H1 (cell line): ENCODE results near the gene NOTCH2. TPM values are rescaled to one million over a fixed set of nuclear protein-coding genes. Genes with fewer than 3 reads are reported as not detected.
"Not testable (repeated sequence)": the region's sequence is repeated elsewhere in the genome, so short reads cannot be mapped to it uniquely, and the experiment has no call there.

ENCODE experiments used
- CTCF ChIA-PET: fragments of 300-600 bp; sonication (Branson Sonifier 250); formaldehyde crosslinking; loops from one replicate; lab custom pipeline; 2021; ENCODE audit not compliant: partially characterized antibody; lab: Charles Lee
- POLR2A ChIA-PET: fragments of 300-600 bp; sonication (Branson Sonifier 250); formaldehyde crosslinking; loops from one replicate; lab custom pipeline; 2021; ENCODE audit warnings: inconsistent platforms; ENCODE audit not compliant: partially characterized antibody; lab: Charles Lee
- DNase-seq, 2 experiments: peaks; one replicate each; pipeline versions ENCODE4 v3.0.0 to v3.0.0-alpha.2; 2010 to 2022; ENCODE audit warnings: low spot score in 2 of 2, low read depth in 1 of 2, mixed read lengths in 1 of 2
- FAIRE-seq: peaks from 2 replicates; lab custom pipeline; 2011; peaks lifted over from hg19 to GRCh38; lab: Jason Lieb, UNC
- H2AFZ ChIP-seq: 2 replicates; pipeline ENCODE4 v1.8.1; 2012; ENCODE audit warnings: low read length, inconsistent platforms
- H2AK5ac ChIP-seq: 2 replicates; pipeline ENCODE4 v1.6.1; 2013; ENCODE audit warnings: low read depth, low read length
- H2BK120ac ChIP-seq: replicated peaks from 2 replicates; pipeline ENCODE3; 2013; ENCODE audit warnings: low read depth, low read length, inconsistent platforms
- H2BK12ac ChIP-seq: 2 replicates; pipeline ENCODE4 v1.6.1; 2013; ENCODE audit warnings: low read depth, low read length
- H2BK15ac ChIP-seq: 2 replicates; pipeline ENCODE4 v1.6.1; 2013; ENCODE audit warnings: low read length
- H2BK20ac ChIP-seq: 2 replicates; pipeline ENCODE4 v1.6.1; 2013; ENCODE audit warnings: low read length
- H2BK5ac ChIP-seq: 2 replicates; pipeline ENCODE4 v1.6.1; 2013; ENCODE audit warnings: low read depth, low read length
- H3K14ac ChIP-seq: 2 replicates; pipeline ENCODE4 v1.6.1; 2013; ENCODE audit warnings: inconsistent platforms; ENCODE audit not compliant: insufficient read length
- H3K18ac ChIP-seq: 2 replicates; pipeline ENCODE4 v1.6.1; 2013; ENCODE audit warnings: low read length; ENCODE audit errors: extremely low read depth
- H3K23ac ChIP-seq: 2 replicates; pipeline ENCODE4 v1.6.1; 2013; ENCODE audit warnings: inconsistent platforms; ENCODE audit not compliant: insufficient read length
- H3K23me2 ChIP-seq: 2 replicates; pipeline ENCODE4 v1.6.1; 2013; ENCODE audit warnings: low read depth, low read length
- H3K27ac ChIP-seq: 2 replicates; pipeline ENCODE4 v1.6.1; 2011; ENCODE audit warnings: low read depth, low read length, inconsistent platforms
- H3K27me3 ChIP-seq, 4 experiments: replicated peaks in 1 of 4; 1 replicate in 1 of 4; 2 replicates in 3 of 4; pipeline versions ENCODE4 v1.6.1 to v1.8.1; 2011 to 2013; ENCODE audit warnings: low read length in 3 of 4, mild to moderate bottlenecking in 3 of 4, inconsistent platforms in 2 of 4, mixed read lengths in 2 of 4, moderate library complexity in 1 of 4; ENCODE audit not compliant: control insufficient read depth in 3 of 4, insufficient read depth in 3 of 4; ENCODE audit errors: extremely low read depth in 1 of 4
- H3K36me3 ChIP-seq, 4 experiments: 2 replicates each; pipeline versions ENCODE4 v1.6.1 to v1.8.1; 2011 to 2013; ENCODE audit warnings: mild to moderate bottlenecking in 4 of 4, low read length in 3 of 4, moderate library complexity in 2 of 4, control low read depth in 1 of 4, inconsistent platforms in 1 of 4; ENCODE audit not compliant: insufficient read depth in 4 of 4, control insufficient read depth in 2 of 4
- H3K4ac ChIP-seq: replicated peaks from 2 replicates; pipeline ENCODE3; 2013; ENCODE audit warnings: low read length, low read depth, mixed read lengths, inconsistent platforms; ENCODE audit not compliant: insufficient read length
- H3K4me1 ChIP-seq, 4 experiments: replicated peaks in 1 of 4; 1 replicate in 1 of 4; 2 replicates in 3 of 4; pipeline versions ENCODE4 v1.6.1 to v1.8.1; 2011 to 2013; ENCODE audit warnings: low read length in 3 of 4, inconsistent platforms in 2 of 4, mixed read lengths in 1 of 4; ENCODE audit not compliant: insufficient read depth in 4 of 4, control insufficient read depth in 3 of 4
- H3K4me2 ChIP-seq, 2 experiments: 2 replicates each; pipeline versions ENCODE4 v1.6.1 to v1.8.1; 2011 to 2013; ENCODE audit warnings: low read depth in 2 of 2, low read length in 2 of 2, control low read depth in 1 of 2, inconsistent platforms in 1 of 2, mild to moderate bottlenecking in 1 of 2; ENCODE audit not compliant: insufficient read depth in 1 of 2
- H3K4me3 ChIP-seq, 4 experiments: fragments of 200-600, 300-600 bp in 1 of 4; sonication (generic), shearing (Covaris generic), sonication (Bioruptor Twin) in 1 of 4; 2 replicates each; pipeline versions ENCODE4 v1.5.1 to v1.8.1; 2011 to 2016; ENCODE audit warnings: low read length in 4 of 4, low read depth in 3 of 4, control low read depth in 2 of 4, inconsistent platforms in 2 of 4, mild to moderate bottlenecking in 2 of 4, mixed read lengths in 1 of 4, moderate library complexity in 1 of 4; ENCODE audit not compliant: insufficient read depth in 2 of 4; ENCODE audit errors: extremely low read depth in 1 of 4
- H3K56ac ChIP-seq: replicated peaks from 2 replicates; pipeline ENCODE3; 2013; ENCODE audit warnings: low read depth, mild to moderate bottlenecking, mixed read lengths, low read length, inconsistent platforms; ENCODE audit not compliant: insufficient read length
- H3K79me1 ChIP-seq: 2 replicates; pipeline ENCODE4 v1.6.1; 2013; ENCODE audit warnings: low read depth, low read length, control low read depth
- H3K79me2 ChIP-seq, 2 experiments: 2 replicates each; pipeline versions ENCODE4 v1.6.1 to v1.8.1; 2012 to 2013; ENCODE audit warnings: low read length in 2 of 2, mild to moderate bottlenecking in 2 of 2, inconsistent platforms in 1 of 2; ENCODE audit not compliant: insufficient read depth in 2 of 2, control insufficient read depth in 1 of 2
- H3K9ac ChIP-seq, 4 experiments: replicated peaks in 1 of 4; 1 replicate in 1 of 4; 2 replicates in 3 of 4; pipeline versions ENCODE4 v1.6.1 to v1.8.1; 2011 to 2013; ENCODE audit warnings: low read depth in 3 of 4, low read length in 3 of 4, control low read depth in 2 of 4, mild to moderate bottlenecking in 2 of 4, moderate library complexity in 2 of 4, inconsistent platforms in 1 of 4; ENCODE audit errors: extremely low read depth in 1 of 4
- H3K9me3 ChIP-seq, 2 experiments: 2 replicates each; pipeline versions ENCODE4 v1.6.1 to v1.8.1; 2012 to 2013; ENCODE audit warnings: mild to moderate bottlenecking in 2 of 2, moderate library complexity in 2 of 2, control low read depth in 1 of 2, inconsistent platforms in 1 of 2, low read depth in 1 of 2, low read length in 1 of 2, mixed read lengths in 1 of 2; ENCODE audit not compliant: insufficient read depth in 2 of 2
- H4K20me1 ChIP-seq, 2 experiments: replicated peaks in 1 of 2; 2 replicates each; pipeline versions ENCODE3 to v1.8.1; 2011 to 2013; ENCODE audit warnings: inconsistent platforms in 2 of 2, low read length in 2 of 2, mild to moderate bottlenecking in 1 of 2; ENCODE audit not compliant: insufficient read depth in 2 of 2, control insufficient read depth in 1 of 2
- H4K5ac ChIP-seq: 2 replicates; pipeline ENCODE4 v1.6.1; 2013; ENCODE audit warnings: low read length, low read depth, mixed read lengths, inconsistent platforms; ENCODE audit not compliant: insufficient read length
- H4K8ac ChIP-seq: 2 replicates; pipeline ENCODE4 v1.8.0; 2013; ENCODE audit warnings: mild to moderate bottlenecking, moderate library complexity, low read length, inconsistent platforms; ENCODE audit not compliant: insufficient read depth; ENCODE audit errors: extremely low read depth
- H4K91ac ChIP-seq: replicated peaks from 2 replicates; pipeline ENCODE3; 2013; ENCODE audit warnings: low read length, mixed read lengths, inconsistent platforms; ENCODE audit not compliant: insufficient read length
- WGBS, 2 experiments: shearing (Covaris generic) in 1 of 2; methylation state at CpG; one replicate each; pipeline versions ENCODE4 v1.1.6 to v1.1.7; 2013 to 2015; ENCODE audit warnings: low lambda C conversion rate in 2 of 2, mixed read lengths in 2 of 2, inconsistent platforms in 1 of 2, low coverage in 1 of 2, missing lambda C conversion rate in 1 of 2; ENCODE audit not compliant: insufficient replicate concordance in 2 of 2, insufficient coverage in 1 of 2, insufficient read length in 1 of 2; ENCODE audit errors: extremely low coverage in 1 of 2, missing lambda C conversion rate in 1 of 2; 5-methylcytosine and 5-hydroxymethylcytosine counted together
- polyA plus RNA-seq, 7 experiments: library from polyadenylated mRNA; depleted of rRNA in 3 of 7; stranded (reverse) in 5 of 7; unstranded in 2 of 7; fragments of >200 nt in 5 of 7; fragments of 200-250 nt in 2 of 7; gene quantifications; 1 replicate in 5 of 7; 2 replicates in 1 of 7; 4 replicates in 1 of 7; pipeline versions ENCODE4 v1.2.1 to v1.2.3, GENCODE V29; 2011 to 2013; ENCODE audit warnings: missing spikeins in 2 of 7, mixed read lengths in 2 of 7
- total RNA-seq: library from RNA; stranded (reverse); fragmentation: NEBNext Ultra II Directional; extraction: Animal tissue kit (Norgen Biotek cat#: 25700); gene quantifications from 2 replicates; pipeline ENCODE4 v1.2.1, GENCODE V29; 2021

Gene NOTCH2
- total and polyA plus RNA-seq, 2 of the 8 experiments (the other 6 are each of a cell fraction or from before 2014, with no cell fraction given): 17.7 to 63.0 TPM

- H2AK5ac ChIP-seq, H3K4me2 ChIP-seq, H3K27me3 ChIP-seq, H4K8ac ChIP-seq, H2AFZ ChIP-seq, H3K18ac ChIP-seq, H3K9ac ChIP-seq, H3K56ac ChIP-seq, H3K4ac ChIP-seq, H3K14ac ChIP-seq, POLR2A ChIA-PET, H3K79me1 ChIP-seq, H2BK12ac ChIP-seq, H3K23ac ChIP-seq, H4K91ac ChIP-seq, H3K4me3 ChIP-seq, H2BK15ac ChIP-seq, H2BK120ac ChIP-seq, H2BK5ac ChIP-seq, H3K36me3 ChIP-seq, H2BK20ac ChIP-seq, DNase-seq, FAIRE-seq, H3K4me1 ChIP-seq, H3K27ac ChIP-seq, H3K9me3 ChIP-seq, H3K23me2 ChIP-seq, H4K5ac ChIP-seq, H4K20me1 ChIP-seq, CTCF ChIA-PET, H3K79me2 ChIP-seq: not testable (repeated sequence)
- WGBS, 2 experiments: 87% methylated on average over 6 of the region's 9 CpGs; no CpG with 5 or more reads in 1 of the 2 experiments
Measured at GRCh38 chr1:120109656-120110055, 40.2 kb upstream of the NOTCH2 start.

- FAIRE-seq, H3K36me3 ChIP-seq, H2BK5ac ChIP-seq, H3K79me1 ChIP-seq, H3K56ac ChIP-seq, H4K91ac ChIP-seq, H3K4me1 ChIP-seq, H3K4me3 ChIP-seq, H3K27me3 ChIP-seq, H3K27ac ChIP-seq, H2BK12ac ChIP-seq, H4K8ac ChIP-seq, H3K4me2 ChIP-seq, CTCF ChIA-PET, H2BK15ac ChIP-seq, H2AFZ ChIP-seq, H4K20me1 ChIP-seq, H3K23me2 ChIP-seq, H3K23ac ChIP-seq, H3K79me2 ChIP-seq, H2AK5ac ChIP-seq, H3K4ac ChIP-seq, POLR2A ChIA-PET, DNase-seq, H3K14ac ChIP-seq, H2BK20ac ChIP-seq, H3K18ac ChIP-seq, H4K5ac ChIP-seq, H3K9me3 ChIP-seq, H2BK120ac ChIP-seq, H3K9ac ChIP-seq: not testable (repeated sequence)
- 93% methylated on average over 8 of the region's 10 CpGs; no CpG with 5 or more reads in 1 of the 2 experiments for WGBS, 2 experiments
Measured at GRCh38 chr1:120109180-120109579, 39.7 kb upstream of the NOTCH2 start.
